NCI-H1105 (cell line): ENCODE data around the gene PROM1.

ENCODE experiments used
- DNase-seq: peaks from one replicate; lab custom pipeline; 2025; lab: John Stamatoyannopoulos, UW

Gene PROM1

DNA sequence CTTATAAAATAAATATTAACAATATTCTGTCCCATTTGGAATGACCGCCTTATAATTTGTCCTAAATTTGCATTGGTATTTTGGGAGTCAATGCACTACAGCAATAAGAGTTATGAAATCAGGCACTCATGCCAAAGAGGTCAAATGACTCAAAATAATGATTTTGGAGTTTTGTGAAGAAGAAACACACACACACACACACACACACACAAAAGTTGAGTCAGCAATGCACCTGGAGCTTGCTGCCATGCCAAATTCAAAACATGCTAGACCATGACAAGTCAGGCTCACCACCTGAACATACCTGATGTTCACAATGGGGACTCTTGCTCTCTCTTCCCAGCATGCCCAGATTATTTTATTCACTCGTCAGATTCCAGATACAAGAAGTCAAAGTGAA is 56.7 kb downstream of the PROM1 start:
- no peak for DNase-seq

DNA sequence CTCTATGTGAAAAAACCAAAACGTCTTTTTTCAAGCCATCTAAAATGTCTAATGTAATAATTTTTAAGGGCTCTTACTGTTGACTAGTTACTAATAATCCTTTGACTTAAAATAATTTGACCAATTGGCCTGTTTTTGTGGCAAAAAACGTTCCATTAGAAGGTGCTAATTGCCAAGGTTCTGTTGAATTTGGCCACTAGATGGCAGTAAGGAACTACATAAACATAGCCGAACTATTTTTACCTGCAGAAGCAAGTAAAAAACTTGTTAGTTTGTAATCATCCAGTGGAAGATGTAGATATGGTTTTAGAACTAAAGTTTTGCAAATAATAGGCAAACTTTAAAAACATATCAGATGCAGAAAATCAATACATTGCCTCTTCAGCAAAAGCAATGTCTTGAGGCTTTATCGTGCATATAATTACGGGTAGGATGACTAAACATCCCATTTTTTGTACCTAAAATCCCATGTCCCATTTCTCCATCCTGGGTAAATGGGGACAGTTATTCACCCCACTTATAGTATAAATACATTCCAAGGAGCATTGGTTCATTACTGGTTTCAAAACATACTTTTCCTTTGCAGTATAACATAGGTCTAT is 57.6 kb downstream of the PROM1 start:
- DNase-seq: peak; percentile 19

- DNase-seq: no peak
Measured at GRCh38 chr4:16025268-16025667, 58.6 kb downstream of the PROM1 start.

GRCh38 chr4:16023776-16024408 is 59.9 kb downstream of the PROM1 start:
- DNase-seq: no peak

- no peak for DNase-seq
Measured at GRCh38 chr4:16021804-16022560, 61.8 kb downstream of the PROM1 start.

DNA sequence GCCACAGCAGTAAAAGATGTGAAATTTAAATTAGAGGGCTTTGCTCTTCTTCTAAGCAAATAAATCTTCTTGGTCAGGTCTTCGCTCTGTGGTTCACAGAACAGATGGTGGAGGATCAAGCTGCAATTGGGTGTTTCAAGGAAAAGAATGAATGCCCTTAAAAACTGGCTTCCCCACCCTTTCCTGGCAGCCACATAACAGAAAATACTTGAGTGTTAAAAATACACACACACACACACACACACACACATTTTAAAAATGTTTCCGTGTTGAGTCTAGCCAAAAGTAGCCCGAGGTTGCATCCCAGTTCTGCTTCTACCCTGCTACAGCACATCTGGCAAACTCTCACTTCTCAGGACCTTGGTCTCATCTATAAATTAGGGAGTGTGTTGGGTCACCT is 64.2 kb downstream of the PROM1 start:
- no peak for DNase-seq

- DNase-seq: no peak
Measured at GRCh38 chr4:16018841-16019240, 65.0 kb downstream of the PROM1 start.

DNA sequence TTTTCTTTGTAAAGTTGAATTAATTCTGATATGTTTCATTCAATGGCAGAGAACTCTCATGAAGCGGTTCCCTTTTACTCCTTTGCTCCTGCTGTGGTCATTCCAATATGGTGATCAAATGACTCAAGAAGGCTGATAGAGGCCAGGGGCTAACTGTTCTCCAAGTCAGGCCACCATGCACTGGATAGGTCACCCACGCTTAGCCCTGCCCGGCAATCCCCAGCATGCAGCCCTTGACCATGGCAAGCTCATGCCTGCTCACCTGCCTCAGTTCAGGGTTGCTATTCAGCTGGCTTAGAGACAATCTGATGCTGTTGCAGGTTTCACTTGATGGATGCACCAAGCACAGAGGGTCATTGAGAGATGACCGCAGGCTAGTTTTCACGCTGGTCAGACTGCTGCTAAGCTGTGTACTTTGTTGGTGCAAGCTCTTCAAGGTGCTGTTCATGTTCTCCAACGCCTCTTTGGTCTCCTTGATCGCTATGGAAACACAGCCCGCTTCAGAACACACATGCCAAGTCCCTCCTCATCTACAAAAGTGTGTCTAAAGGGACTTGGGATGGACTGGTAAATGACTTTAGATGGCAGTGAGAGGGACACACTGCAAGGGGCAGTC is 65.7 kb downstream of the PROM1 start:
- DNase-seq: no peak

GRCh38 chr4:16016536-16016935 is 67.3 kb downstream of the PROM1 start:
- DNase-seq: no peak

GRCh38 chr4:16011173-16011572 is 72.7 kb downstream of the PROM1 start:
- no peak for DNase-seq

- DNase-seq: no peak
Measured at GRCh38 chr4:16009153-16009552, 74.7 kb downstream of the PROM1 start.

DNA sequence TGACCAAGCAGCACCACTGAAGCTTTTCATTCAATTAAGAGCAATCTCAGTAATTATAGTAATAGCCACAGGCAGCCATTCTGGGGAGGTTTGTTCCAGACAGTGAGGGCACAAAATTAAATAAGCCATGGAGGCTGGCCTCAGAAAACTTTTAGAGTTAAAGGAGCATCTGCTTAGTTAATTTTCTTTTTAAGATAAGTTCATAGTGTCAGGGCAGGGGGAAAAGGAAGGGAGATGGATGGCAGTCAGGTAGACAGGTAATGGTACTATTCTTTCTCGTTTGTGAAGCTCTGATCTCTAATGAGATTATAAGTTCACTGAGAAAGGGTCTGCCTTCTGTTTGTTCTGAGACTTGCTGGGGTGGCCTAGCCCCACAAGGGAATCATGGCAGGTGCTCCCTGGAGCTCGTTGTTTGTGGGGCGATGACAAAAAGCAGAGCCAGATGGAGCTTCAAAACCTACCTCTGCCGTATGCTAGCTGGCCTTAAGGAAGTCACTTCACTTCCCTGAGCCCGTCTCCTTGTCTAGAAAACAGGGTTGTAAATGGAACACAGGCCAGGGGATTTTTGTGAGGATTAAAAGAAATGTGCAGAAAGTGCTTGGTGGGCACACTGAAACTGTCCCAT is 76.2 kb downstream of the PROM1 start:
- DNase-seq: no peak

- no peak for DNase-seq
Measured at GRCh38 chr4:16006771-16007446, 76.9 kb downstream of the PROM1 start.

GRCh38 chr4:16005676-16006075 is 78.1 kb downstream of the PROM1 start:
- no peak for DNase-seq

DNA sequence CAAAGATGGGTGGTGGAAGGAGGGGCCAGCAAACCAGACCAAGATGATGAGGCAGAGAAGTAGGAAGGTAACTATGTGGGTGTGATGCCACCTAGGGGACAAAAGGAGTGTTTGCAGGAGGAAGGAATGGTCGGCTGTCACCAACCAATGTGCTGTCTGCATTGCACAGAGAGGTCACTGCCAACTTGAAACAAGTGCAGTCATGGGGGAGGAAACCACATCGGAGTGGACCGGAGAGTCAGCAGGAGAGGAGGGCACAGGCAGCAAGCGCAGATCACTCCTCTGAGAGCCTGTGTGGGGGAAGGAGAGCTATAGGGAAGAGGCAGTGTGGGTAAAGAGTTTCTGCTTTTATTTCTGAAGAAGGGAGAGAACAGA is 82.4 kb downstream of the PROM1 start:
- peak; percentile 10 for DNase-seq

GRCh38 chr4:16000708-16001483 is 82.9 kb downstream of the PROM1 start:
- no peak for DNase-seq

GRCh38 chr4:15996773-15997172 is 87.0 kb downstream of the PROM1 start:
- no peak for DNase-seq

- DNase-seq: no peak
Measured at GRCh38 chr4:15995826-15996225, 88.0 kb downstream of the PROM1 start.

DNA sequence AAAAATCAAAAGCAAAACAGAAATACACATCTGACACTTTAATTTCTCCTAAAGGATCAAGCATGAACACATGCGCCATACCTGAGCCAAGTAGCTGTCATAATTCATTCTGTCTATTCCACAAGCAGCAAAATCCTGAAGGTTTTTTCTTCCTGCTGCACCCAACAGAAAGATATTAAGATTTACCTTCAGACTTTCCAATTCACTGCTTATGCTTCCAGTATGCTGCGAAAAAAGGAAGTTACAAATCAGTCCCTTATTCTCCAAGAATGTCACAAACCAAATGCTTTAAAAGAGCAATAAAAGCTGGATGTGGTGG is 91.7 kb downstream of the PROM1 start:
- DNase-seq: no peak

DNA sequence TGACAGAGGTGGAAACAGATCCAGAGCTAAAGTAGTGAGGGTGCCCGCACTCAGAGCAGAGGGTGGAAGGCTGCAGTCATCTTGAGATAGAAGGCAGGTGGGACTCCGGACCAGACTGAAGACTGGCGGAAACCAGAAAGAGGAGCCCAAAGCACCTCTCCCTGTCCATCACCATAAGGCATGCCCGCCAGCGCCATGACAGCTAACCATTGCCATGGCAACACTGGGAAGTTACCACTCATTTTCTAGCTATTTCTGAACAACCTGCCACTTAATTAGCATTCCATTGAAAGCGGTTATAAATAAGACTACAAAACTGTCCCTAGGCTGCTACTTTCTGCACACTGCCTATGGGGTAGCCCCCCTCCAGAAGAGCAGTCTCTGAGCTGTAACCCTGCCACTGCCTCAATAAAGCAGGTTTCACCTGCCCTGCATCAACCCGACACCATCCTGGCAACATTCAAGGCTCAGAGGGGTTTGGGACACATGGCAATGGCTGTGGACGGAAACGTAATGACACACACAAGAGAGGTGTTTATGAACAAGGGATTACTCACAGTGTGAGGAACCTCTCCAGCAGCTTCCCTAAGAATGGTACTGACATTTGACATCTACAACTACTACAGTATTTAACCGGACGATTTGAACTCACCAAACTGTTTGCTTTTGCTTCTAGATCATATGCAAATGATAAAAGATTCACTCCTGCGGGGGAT is 93.1 kb downstream of the PROM1 start:
- DNase-seq: no peak

DNA sequence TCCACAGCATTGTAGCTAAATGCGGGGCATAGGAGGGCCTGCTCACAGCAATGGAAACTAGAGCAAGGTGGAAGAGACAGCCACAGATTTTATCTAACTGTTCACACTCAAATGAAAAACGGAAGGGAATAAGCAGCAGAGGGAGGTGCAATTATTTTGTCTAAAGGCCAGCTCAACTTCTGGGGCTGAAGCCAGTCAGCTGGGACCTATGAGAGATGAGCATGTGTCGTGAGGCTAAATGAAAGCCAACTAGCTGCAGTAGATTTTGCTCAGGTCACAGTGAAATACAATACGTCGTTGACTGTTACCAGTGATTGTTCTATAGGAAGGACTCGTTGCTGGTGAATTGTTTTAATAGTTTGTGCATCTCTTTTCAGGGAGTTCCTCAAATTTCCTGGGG is 94.4 kb downstream of the PROM1 start:
- DNase-seq: no peak
